NCI-H1092 treated with DMSO at 0.1 percent for 48 hours (cell line): ENCODE results near the gene NUDT13.

Experiments
- DNase-seq: peaks from one replicate; lab custom pipeline; 2025; lab: John Stamatoyannopoulos, UW

The NUDT13 gene

GRCh38 chr10:73163096-73163495, 52.8 kb downstream of the NUDT13 start:
- no peak for DNase-seq

GRCh38 chr10:73166972-73167371, 56.7 kb downstream of the NUDT13 start:
- DNase-seq: no peak

GRCh38 chr10:73167458-73167782, 57.2 kb downstream of the NUDT13 start:
- no peak for DNase-seq

- DNase-seq: peak; percentile 73
These were observed 57.7 kb downstream of the NUDT13 start, which contains the start of the genes ECD and FAM149B1 for GRCh38 chr10:73167783-73168464. ECD (minus strand) TSS chr10:73168008; CDS start chr10:73163937, 4,071 bp downstream. FAM149B1 (plus strand) TSS chr10:73168119; CDS start chr10:73168340, 221 bp downstream.

- no peak for DNase-seq
These were observed 58.2 kb downstream of the NUDT13 start for GRCh38 chr10:73168465-73168803.

GRCh38 chr10:73169320-73169719, 59.1 kb downstream of the NUDT13 start:
- DNase-seq: no peak

GRCh38 chr10:73172867-73173266, 62.6 kb downstream of the NUDT13 start:
- DNase-seq: no peak

GRCh38 chr10:73174148-73174925, 64.1 kb downstream of the NUDT13 start:
- DNase-seq: no peak
